Stimulated activated naive CD4-positive, alpha-beta T cell (primary cell): ENCODE measurements around the gene KLHL17.
"Not testable (repeated sequence)": the region's sequence is repeated elsewhere in the genome, so short reads cannot be mapped to it uniquely, and the experiment has no call there.

Experiments
- DNase-seq, 6 experiments: peaks; one replicate each; lab custom pipeline; 2025; lab: John Stamatoyannopoulos, UW

Gene KLHL17

DNA sequence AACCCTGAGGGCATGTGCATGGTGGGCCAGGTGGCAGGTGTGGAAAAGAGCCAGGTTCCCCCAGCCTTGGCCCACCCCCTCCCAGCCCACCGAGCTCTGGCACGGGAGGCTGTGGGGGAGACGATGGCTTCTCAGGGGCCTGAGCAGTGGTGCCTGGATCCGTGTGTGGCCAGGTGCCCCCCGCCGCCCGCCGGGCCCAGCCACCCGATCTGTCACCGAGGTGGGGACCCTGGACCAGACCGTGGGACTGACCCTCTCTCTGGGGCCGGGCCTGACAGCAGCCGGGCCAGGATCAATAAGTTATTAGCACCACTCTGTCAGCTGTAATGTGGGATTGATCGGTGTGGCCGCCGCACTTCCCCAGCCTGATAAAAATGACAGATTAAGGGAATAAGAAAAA lies 22.9 kb upstream of the KLHL17 start:
- DNase-seq, result no peak

DNA sequence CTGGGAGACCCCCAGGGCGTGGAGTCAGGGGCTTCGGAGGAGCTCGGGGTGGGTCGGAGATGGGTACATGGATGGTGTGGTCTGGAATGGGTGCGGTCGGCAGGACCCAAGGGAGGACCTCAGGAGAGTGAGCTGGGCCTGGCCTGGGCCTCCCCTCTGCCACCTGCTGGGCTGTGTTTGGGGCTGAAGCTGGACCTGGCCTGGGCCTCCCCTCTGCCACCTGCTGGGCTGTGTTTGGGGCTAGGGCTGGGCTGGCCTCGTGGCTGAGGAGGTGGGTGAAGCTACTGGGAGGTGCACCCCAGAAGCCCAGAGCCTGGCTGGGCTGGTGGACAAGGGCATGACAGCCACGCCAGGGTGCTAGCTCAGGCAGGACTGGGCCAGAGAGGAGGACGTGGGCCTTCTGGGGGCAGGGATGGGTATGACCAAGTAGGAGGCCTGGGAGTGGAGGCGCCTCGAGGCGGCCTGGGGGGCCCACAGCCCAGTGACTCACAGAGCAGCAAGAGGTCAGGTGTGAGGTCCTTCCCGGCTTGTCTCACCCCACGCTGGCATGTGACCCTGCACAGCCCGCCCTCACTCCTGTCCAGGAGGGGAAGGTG lies 22.2 kb upstream of the KLHL17 start:
- no peak for DNase-seq

DNA sequence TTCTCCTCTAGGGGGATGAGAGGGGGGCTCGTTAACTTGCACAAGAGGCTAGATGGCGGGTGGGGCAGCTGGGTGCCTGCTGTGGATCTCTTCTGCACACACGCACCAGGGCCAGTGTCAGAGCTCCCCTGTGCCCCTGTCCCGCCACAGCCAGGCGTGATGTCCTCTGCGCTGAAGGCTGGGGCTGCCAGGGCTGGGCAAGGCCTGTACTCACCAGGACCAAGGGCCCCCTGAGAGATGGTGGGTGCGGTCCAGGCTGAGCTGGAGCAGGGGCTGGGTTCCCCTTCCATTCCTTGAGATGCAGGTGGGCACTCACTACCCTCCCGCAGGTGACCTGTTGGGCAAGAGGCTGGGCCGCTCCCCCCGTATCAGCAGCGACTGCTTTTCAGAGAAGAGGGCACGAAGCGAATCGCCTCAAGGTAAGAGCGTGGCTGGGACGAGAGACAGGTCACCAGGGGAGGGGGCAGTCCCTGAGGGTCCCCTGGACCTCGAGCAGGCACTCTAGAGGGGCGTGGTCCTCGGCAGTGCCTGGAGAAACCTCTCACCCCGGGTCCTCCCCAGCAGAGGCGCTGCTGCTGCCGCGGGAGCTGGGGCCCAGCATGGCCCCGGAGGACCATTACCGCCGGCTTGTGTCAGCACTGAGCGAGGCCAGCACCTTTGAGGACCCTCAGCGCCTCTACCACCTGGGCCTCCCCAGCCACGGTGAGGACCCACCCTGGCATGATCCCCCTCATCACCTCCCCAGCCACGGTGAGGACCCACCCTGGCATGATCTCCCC lies 21.5 kb upstream of the KLHL17 start:
- DNase-seq, result no peak

DNA sequence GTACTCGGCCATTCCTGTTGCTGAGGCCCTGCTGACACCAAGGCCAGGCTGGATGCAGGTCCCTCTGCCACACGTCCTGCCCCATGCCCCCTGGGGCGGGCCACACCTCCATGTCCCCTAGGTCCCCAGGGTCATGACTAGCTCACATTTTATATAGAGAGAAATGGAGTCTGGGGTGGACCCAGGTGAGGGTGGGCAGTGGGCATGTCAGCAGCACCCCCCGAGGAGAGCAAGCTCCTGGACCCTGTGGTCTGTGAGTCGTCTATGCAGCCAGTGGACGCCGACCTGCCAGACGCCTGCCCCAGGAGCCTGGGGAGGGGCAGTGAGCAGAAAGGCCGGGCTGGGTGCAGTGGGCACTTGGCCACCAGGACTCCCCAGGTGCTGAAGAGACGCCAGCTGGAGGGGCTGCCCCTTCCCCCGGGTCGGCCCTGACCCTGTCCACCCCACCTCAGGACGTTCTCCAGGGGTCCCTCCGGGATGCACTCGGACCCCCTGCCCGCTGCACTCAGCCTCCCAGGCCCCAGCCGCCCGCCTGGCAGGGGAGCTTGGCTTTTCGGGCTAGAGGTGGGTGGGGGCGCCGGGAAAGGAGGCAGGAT lies 20.8 kb upstream of the KLHL17 start:
- no peak for DNase-seq

DNA sequence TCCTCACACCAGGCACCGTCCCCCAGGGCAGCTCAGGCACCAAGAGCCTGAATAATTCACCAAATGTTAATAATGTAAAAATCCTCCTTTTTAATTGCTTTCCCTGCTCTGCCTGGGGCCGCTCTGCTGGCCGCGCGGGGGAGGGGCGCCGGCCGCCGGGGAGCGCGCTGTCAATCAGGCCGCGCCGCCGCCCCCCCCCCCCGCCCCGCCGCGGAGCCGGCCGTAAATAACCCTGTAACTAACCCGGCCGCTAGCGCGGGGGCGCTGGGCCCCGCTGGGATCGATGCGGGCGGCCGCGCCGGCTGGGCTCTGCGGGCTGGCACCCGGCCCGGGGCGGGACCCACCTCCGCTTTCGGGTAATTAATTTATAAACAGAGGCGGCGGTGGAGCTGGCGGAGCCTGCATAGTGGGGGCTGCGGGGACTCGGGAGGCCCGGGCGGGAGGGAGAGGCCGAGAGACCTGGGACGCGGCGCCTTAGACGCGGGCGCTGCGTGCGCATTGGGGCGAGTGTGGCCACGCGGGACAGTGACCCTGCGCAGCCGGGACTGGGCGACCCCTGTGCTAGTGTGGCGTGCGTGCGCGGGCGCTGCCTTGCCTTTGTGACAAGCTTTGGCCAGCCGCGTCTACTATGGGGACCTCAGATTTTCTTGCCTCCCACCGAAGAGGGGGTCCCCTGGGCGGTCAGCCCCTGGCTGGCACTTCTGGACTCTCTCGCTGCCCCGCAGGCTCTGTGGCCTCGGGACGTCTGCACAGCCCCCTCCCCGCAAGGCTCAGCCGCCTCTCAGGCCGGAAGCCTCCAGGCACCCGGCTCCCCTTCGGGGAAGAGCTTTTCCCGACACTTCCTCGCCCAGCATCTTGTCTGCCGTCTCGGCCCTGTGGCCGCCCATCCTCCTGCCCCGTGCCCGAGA lies 20.0 kb upstream of the KLHL17 start:
- peak in 2 of 6 experiments; percentile 26 to 49 for DNase-seq

DNA sequence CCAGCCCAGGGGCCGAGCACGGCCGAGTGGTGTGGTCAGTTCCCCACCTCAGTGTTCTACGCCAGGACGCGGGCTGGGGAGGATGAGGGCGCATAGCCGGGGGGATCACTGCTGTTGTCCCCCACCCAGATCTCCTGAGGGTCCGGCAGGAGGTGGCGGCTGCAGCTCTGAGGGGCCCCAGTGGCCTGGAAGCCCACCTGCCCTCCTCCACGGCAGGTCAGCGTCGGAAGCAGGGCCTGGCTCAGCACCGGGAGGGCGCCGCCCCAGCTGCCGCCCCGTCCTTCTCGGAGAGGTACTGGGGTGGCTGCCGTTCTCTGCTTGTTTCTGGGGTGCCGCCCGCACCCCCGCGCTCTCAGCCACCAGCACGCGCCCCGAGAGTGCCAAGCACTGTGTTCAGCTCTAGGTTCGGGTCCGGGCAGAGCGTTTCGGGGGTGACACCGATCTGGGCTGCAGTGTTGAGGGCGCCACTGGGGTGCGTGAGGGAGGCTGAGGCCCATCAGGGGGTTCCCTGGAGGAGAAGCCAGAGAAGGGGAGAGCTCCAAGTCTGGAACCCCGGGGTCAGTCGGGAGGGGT lies 19.3 kb upstream of the KLHL17 start:
- DNase-seq, result peak in 2 of 6 experiments; percentile 20 to 27

DNA sequence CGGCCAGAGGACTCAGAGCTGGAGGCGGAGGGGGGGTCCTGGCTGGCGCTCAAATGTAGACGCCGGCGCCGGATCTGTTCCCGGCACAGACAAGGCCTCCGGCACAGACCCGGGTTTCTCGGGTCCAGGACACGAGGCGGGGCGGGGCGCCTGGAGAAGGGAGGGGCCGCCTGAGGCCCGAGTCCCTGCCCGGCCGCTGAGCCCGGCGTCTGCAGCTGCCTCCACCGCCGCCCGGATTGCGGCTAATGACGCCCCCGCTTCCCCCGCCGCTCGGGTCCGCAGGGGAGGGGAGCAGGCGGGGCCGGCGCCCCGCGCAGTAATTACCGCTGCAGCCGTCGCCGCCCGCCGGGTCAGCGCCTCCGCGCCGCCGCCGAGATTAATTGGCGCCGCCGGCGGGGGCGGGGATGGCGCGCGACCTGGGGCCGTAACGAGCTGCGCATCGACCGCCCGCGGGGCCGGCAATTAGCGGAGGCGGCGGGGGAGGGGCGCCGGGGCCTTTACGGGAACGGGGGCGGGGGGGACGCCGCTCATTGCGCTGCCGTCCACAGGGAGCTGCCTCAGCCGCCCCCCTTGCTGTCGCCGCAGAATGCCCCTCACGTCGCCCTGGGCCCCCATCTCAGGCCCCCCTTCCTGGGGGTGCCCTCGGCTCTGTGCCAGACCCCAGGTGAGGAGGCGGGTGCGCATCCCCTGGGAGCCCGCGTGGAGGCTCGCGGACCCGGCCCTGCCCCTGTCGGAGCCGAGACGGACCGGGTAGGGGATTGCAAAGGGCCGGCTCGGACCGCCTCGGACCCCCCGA lies 18.6 kb upstream of the KLHL17 start:
- no peak for DNase-seq

DNA sequence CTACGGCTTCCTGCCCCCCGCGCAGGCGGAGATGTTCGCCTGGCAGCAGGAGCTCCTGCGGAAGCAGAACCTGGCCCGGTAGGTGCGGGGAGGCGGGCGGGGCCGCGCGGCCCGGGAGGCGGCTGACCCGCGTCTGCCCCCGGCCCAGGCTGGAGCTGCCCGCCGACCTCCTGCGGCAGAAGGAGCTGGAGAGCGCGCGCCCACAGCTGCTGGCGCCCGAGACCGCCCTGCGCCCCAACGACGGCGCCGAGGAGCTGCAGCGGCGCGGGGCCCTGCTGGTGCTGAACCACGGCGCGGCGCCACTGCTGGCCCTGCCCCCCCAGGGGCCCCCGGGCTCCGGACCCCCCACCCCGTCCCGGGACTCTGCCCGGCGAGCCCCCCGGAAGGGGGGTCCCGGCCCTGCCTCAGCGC lies 18.0 kb upstream of the KLHL17 start:
- no peak for DNase-seq

DNA sequence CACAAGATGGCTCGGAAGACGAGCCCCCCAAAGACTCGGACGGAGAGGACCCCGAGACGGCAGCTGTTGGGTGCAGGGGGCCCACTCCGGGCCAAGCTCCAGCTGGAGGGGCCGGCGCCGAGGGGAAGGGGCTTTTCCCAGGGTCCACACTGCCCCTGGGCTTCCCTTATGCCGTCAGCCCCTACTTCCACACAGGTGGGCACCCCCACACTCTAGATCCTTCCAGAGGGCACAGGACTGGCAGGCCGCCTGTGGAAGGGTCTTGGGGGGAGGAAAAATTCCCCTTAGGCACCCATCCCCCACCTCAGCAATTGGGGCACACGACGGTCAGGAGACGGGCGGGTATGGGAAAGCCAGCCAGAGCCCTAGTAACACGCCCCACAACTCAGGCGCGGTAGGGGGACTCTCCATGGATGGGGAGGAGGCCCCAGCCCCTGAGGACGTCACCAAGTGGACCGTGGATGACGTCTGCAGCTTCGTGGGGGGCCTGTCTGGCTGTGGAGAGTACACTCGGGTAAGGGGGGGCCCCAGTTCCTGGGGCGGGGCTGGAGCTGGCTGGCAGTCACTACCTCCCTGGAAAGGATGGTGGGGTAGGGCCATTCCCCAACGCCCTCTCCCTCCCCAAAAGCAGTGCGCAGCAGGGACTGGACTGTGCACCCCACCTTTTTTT lies 17.4 kb upstream of the KLHL17 start:
- no peak for DNase-seq

DNA sequence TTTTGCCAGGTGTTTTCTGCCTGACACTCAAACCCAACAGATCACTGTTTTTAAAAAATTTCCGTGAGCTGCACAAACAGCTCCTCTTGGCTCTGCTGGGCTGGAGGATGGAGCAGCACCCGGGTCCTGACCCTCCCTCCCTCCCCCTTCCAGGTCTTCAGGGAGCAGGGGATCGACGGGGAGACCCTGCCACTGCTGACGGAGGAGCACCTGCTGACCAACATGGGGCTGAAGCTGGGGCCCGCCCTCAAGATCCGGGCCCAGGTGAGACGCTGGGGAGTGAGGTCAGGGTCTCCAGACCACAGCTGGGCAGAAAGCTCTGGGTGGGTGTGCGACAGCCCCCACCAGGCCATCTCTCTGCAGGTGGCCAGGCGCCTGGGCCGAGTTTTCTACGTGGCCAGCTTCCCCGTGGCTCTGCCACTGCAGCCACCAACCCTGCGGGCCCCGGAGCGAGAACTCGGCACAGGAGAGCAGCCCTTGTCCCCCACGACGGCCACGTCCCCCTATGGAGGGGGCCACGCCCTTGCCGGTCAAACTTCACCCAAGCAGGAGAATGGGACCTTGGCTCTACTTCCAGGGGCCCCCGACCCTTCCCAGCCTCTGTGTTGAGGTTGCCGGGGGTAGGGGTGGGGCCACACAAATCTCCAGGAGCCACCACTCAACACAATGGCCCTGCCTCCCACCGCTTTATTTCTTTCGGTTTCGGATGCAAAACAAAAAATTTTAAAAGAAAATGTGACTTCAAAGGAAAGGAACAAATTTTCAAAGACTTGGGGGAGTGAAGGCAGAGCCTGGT lies 16.6 kb upstream of the KLHL17 start:
- no peak for DNase-seq

DNA sequence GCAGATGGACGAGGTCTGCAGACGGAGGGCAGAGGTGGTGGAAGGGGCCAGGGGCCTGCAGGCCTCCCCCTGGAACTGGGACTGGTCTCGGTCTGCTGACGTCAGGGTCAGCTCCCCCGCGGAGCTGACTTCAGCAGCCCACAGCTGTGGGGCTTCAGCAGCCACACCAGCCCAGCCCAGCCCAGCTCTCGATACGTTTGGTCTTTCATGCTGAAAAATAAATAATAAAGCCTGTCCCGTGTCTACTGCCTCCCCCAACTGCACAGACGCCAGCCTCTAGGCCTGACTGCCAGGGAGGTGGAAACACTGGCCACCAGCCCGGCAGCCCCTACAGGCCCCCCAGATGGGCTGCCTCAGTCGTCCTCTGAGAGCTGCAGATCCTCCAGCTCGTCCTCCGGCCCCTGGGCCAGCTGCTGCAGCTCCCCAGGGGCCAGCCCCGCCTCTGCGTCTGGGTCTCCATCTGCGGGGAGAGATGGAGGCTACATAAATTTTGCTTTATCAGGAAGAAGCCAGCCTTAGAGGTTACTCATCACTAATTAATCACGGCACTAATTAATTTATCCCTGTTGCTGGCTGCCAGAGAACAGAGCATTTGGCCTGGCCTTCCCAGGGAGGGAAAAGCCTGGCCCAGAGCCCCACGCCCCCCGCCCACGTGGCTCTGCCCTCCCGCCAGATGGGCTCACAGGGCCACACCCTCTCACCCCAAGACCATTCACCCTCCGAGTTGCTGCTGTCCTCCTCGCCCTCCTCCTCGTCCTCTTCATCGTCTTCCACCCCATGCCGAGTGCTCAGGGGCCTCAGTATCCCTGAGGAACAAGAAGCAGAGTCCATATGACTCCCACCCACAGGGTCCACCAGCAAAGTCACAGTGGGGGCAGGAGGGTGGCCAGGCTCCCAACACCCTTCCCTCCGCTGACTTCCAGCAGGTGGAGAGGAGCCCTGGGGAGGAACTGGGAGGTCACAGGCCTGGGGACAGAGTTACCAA lies 15.8 kb upstream of the KLHL17 start:
- DNase-seq, result no peak

DNA sequence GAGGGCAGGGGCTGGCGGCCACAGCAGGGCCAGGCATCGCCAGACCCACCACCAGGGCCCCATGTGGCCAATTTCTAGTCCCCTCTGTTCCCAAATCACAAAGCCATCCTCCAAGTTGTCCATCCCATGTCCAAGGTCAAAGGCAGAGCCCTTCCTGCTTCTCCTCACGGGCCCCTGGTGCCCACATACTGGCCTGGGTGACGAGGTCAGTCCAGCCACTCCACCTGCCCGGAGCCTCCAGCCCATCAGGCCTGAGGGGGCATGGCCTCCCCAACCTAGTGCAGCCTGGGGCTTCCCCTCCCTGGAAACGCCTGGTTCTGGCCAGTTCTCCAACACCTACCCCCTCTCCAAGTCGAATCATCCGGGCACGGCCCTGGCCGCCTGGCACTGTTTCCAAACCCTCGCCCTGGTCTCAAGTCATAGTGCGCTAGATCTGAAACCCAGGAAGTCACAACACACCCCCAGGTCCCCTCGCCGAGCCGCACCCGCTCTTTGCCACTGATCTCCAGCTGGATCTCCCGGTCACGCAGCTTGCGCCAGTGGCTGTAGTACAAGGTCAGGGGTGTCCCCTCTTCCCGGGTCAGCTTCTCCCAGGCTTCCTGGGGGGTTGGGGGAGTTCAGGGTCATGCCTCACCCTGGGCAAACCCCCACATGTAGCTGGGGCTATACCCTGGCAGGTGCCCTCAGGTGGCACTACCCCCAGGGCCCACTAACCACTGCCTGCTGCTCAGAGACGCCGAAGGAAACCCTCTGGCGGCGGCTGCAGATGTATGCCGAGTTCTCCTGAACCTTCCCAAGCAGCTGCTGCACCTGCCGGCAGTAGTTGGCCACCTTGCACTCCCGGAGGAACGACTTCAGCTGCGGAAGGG lies 14.5 kb upstream of the KLHL17 start:
- no peak for DNase-seq

DNA sequence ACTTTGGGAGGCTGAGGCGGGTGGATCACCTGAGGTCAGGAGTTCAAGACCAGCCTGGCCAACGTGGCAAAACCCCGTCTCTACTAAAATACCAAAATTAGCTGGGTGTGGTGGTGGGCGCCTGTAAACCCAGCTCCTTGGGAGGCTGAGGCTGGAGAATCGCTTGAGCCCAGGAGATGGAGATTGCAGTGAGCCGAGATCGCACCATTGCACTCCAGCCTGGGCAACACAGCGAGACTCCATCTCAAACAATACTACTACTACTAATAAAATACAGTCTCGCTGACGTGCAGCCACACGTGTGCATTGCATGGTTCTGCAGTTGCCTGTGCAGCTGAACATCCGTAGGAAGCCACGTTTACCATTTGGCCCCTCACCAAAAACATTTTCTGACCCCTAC lies 13.6 kb upstream of the KLHL17 start:
- DNase-seq, result not testable (repeated sequence)

DNA sequence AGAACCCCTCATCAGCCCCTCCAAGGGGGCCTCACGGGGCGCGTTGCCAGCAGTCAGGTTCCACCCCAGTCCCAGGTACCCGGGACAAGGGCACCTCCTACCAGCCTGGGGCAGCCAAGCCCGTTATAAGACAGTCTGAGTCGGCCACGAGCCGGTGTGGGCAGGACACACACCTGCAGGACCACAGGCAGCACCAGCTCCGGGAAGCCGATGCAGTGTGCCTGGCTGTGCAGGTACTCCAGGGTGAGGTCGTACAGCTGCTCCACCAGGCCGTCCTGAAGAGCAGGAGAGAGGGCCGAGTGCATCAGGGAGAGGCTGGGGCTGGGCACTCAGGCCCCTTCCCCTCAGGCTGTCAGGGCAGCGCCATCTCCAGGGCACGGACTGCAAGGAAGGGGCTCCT lies 12.4 kb upstream of the KLHL17 start:
- DNase-seq, result no peak

DNA sequence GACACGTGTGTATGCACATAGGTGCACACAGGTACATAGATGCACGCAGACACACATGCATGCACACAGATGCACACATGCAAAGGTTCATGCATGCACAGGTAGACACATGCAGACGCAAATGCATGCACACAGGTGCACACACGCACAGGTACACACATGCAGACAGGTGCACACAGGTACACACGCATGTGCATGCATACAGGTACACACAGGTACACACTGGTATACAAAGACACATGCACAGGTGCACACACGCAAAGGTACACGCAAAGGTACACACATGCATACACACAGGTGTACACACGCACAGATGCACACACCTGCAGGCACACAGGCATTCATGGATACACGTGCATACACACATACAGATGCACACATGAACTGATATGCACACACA lies 10.1 kb upstream of the KLHL17 start:
- DNase-seq, result no peak

DNA sequence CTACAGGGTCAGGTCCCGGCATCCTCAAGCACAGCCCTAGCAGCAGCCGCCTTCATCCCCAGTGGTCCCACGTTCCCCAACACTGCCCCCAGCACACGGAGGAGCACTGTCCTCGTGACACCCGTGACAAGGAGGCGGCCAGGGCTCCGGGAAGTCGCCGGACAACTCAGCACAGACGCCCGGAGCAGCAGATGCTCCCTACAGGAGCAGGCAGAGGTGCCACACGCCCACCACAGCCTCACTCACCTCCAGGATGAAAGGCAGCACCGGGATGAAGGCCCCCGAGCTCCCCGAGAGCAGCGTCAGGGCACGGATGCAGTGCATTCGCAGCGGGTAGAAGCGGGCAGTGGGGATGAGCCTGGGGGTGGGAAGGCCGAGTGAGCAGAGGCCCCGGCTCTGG lies 9.5 kb upstream of the KLHL17 start:
- DNase-seq, result no peak

DNA sequence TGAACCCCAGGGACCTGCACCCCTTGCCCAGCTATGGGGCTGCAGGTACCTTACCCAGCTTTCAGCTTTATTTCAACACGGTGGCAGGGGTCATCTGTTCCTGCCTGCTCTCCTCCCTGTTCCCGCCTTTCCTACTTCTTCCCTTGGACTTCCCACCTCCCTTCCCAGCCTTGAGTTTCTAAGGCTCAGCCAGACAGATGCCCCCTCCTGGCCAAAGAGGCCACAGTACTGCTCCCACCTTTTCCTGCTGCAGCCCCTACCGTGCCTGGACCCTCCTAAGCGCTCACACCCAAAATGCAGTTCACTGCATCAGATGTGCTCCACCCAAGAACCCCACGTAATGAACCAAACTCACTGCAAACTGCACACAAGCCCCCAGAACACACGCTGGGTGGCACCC lies 9.0 kb upstream of the KLHL17 start:
- DNase-seq, result no peak

DNA sequence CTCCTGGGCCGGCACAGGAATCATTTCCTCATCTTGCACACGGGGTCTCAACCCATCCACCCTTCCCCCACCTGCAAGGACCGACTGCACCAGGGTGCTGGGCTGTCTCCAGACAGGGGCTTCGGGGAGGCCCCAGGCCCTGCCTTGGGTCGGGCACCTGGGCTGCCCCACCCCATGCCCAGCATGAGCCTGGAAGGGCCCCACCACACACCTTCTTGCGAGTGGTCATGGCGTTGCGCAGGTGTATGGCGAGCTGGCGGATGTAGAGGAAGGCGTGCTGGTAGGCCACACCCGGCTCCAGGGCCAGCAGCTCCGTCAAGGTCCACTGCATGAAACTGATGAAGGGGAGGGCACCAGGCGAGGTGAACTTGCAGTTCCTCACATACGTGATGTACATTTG lies 8.2 kb upstream of the KLHL17 start:
- DNase-seq, result no peak
